Panc1 (cell line): ENCODE measurements around the gene TSKU.

Experiments used
- CTCF ChIP-seq: fragments of 450-650 bp; IDR thresholded peaks from 2 replicates; pipeline ENCODE4 v1.5.1; 2017; ENCODE audit warnings: mild to moderate bottlenecking
- POLR2AphosphoS5 ChIP-seq: IDR thresholded peaks from 2 replicates; pipeline ENCODE4 v1.6.1; 2012; ENCODE audit warnings: mild to moderate bottlenecking, low read depth, low read length, moderate library complexity
- SIN3A ChIP-seq: IDR thresholded peaks from 2 replicates; pipeline ENCODE4 v1.6.1; 2012; ENCODE audit warnings: low read depth, mild to moderate bottlenecking, low read length, moderate library complexity, borderline replicate concordance; ENCODE audit not compliant: insufficient read depth

- TF ChIP-seq POLR2AphosphoS5 = no peak
- TF ChIP-seq CTCF = no peak
- no peak for TF ChIP-seq SIN3A
Observed at GRCh38 chr11:76771446-76772099, 11.6 kb upstream of the TSKU start.
